ENCODE data around the gene PUM2. TPM values are rescaled to one million over a fixed set of nuclear protein-coding genes. Genes with fewer than 3 reads are reported as not detected.

PUM2 gene
- total and polyA plus RNA-seq, 2 of the 13 experiments (the other 11 are each of a cell fraction or from before 2014, with no cell fraction given): 69.6 to 69.8 TPM

DNA sequence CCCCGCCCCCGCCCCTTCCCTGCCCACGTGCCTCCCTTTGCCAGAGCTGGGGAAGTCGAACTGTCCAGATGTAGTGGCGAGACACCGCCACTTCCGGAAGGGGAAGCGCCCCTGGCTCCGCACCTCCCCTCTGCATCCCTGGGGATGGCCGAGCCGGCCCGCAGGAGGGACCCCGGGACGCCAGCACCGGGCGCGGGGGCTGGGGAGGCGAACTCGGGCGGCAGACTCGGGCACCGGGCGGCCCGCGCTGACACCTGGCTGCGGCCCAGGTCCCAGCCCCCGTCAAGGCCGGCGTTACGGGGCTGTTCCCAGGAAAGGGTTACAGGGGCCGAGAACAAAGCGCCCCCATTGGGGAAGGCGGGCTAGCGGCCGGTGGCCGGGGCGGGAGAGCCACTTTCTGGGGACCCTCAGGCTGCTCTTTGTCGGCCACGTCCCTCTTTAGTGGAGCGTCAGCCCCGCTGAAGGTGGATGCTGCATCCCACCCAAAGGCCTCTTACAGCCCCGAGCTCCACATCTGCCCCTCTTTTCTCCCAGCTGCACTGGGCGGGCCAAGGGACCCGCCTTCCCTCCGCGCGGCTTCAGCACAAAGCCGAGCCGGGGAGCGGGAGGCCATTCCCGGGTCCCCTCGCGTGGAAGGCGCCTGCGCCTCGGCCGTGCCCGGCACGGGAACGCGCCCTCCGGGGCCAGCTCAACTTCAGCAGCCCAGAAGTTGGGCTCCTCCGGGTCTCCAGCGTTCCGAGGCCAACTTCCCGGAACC, 127.1 kb downstream of the PUM2 start (continued):
- TF ChIP-seq, protein P1, sequence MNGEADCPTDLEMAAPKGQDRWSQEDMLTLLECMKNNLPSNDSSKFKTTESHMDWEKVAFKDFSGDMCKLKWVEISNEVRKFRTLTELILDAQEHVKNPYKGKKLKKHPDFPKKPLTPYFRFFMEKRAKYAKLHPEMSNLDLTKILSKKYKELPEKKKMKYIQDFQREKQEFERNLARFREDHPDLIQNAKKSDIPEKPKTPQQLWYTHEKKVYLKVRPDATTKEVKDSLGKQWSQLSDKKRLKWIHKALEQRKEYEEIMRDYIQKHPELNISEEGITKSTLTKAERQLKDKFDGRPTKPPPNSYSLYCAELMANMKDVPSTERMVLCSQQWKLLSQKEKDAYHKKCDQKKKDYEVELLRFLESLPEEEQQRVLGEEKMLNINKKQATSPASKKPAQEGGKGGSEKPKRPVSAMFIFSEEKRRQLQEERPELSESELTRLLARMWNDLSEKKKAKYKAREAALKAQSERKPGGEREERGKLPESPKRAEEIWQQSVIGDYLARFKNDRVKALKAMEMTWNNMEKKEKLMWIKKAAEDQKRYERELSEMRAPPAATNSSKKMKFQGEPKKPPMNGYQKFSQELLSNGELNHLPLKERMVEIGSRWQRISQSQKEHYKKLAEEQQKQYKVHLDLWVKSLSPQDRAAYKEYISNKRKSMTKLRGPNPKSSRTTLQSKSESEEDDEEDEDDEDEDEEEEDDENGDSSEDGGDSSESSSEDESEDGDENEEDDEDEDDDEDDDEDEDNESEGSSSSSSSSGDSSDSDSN (CRISPR knock-in tag; IDR thresholded peaks at IDR 0.05): peak; percentile 85
- TF ChIP-seq, protein P2, sequence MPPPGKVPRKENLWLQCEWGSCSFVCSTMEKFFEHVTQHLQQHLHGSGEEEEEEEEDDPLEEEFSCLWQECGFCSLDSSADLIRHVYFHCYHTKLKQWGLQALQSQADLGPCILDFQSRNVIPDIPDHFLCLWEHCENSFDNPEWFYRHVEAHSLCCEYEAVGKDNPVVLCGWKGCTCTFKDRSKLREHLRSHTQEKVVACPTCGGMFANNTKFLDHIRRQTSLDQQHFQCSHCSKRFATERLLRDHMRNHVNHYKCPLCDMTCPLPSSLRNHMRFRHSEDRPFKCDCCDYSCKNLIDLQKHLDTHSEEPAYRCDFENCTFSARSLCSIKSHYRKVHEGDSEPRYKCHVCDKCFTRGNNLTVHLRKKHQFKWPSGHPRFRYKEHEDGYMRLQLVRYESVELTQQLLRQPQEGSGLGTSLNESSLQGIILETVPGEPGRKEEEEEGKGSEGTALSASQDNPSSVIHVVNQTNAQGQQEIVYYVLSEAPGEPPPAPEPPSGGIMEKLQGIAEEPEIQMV (CRISPR knock-in tag; IDR thresholded peaks at IDR 0.05; ENCODE audit: low read depth): no peak
- TF ChIP-seq RBM39 (IDR thresholded peaks at IDR 0.05; ENCODE audit: low read depth, low read length, poor library complexity, severe bottlenecking) (peak; percentile 67), NCOA1 (CRISPR knock-in tag; IDR thresholded peaks at IDR 0.05) (no peak; the same call in 1 of the 2 replicates), ZKSCAN8 (CRISPR knock-in tag; IDR thresholded peaks at IDR 0.05; ENCODE audit: borderline replicate concordance) (no peak), IRF2 (CRISPR knock-in tag; IDR thresholded peaks at IDR 0.05) (no peak), SIX1 (CRISPR knock-in tag; IDR thresholded peaks at IDR 0.05; ENCODE audit: borderline replicate concordance) (no peak), ZSCAN21 (CRISPR knock-in tag; IDR thresholded peaks at IDR 0.05; ENCODE audit: borderline replicate concordance) (no peak; the same call in none of the 2 replicates), ZNF207 (IDR thresholded peaks at IDR 0.05; ENCODE audit: borderline replicate concordance) (no peak), SNRNP70 (IDR thresholded peaks at IDR 0.05; ENCODE audit: low read depth, low read length) (no peak), CHD4 (IDR thresholded peaks at IDR 0.05; ENCODE audit: borderline replicate concordance, low read length) (no peak)
- TF ChIP-seq, protein P3, sequence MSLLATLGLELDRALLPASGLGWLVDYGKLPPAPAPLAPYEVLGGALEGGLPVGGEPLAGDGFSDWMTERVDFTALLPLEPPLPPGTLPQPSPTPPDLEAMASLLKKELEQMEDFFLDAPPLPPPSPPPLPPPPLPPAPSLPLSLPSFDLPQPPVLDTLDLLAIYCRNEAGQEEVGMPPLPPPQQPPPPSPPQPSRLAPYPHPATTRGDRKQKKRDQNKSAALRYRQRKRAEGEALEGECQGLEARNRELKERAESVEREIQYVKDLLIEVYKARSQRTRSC (CRISPR knock-in tag; IDR thresholded peaks at IDR 0.05; ENCODE audit: low read depth): no peak
- TF ChIP-seq, protein P4, sequence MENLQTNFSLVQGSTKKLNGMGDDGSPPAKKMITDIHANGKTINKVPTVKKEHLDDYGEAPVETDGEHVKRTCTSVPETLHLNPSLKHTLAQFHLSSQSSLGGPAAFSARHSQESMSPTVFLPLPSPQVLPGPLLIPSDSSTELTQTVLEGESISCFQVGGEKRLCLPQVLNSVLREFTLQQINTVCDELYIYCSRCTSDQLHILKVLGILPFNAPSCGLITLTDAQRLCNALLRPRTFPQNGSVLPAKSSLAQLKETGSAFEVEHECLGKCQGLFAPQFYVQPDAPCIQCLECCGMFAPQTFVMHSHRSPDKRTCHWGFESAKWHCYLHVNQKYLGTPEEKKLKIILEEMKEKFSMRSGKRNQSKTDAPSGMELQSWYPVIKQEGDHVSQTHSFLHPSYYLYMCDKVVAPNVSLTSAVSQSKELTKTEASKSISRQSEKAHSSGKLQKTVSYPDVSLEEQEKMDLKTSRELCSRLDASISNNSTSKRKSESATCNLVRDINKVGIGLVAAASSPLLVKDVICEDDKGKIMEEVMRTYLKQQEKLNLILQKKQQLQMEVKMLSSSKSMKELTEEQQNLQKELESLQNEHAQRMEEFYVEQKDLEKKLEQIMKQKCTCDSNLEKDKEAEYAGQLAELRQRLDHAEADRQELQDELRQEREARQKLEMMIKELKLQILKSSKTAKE (CRISPR knock-in tag; IDR thresholded peaks at IDR 0.05; ENCODE audit: borderline replicate concordance): no peak
- TF ChIP-seq, protein P5, sequence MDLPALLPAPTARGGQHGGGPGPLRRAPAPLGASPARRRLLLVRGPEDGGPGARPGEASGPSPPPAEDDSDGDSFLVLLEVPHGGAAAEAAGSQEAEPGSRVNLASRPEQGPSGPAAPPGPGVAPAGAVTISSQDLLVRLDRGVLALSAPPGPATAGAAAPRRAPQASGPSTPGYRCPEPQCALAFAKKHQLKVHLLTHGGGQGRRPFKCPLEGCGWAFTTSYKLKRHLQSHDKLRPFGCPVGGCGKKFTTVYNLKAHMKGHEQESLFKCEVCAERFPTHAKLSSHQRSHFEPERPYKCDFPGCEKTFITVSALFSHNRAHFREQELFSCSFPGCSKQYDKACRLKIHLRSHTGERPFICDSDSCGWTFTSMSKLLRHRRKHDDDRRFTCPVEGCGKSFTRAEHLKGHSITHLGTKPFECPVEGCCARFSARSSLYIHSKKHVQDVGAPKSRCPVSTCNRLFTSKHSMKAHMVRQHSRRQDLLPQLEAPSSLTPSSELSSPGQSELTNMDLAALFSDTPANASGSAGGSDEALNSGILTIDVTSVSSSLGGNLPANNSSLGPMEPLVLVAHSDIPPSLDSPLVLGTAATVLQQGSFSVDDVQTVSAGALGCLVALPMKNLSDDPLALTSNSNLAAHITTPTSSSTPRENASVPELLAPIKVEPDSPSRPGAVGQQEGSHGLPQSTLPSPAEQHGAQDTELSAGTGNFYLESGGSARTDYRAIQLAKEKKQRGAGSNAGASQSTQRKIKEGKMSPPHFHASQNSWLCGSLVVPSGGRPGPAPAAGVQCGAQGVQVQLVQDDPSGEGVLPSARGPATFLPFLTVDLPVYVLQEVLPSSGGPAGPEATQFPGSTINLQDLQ (CRISPR knock-in tag; IDR thresholded peaks at IDR 0.05): peak; percentile 59; the same call in 1 of the 2 replicates
- TF ChIP-seq, protein P6, sequence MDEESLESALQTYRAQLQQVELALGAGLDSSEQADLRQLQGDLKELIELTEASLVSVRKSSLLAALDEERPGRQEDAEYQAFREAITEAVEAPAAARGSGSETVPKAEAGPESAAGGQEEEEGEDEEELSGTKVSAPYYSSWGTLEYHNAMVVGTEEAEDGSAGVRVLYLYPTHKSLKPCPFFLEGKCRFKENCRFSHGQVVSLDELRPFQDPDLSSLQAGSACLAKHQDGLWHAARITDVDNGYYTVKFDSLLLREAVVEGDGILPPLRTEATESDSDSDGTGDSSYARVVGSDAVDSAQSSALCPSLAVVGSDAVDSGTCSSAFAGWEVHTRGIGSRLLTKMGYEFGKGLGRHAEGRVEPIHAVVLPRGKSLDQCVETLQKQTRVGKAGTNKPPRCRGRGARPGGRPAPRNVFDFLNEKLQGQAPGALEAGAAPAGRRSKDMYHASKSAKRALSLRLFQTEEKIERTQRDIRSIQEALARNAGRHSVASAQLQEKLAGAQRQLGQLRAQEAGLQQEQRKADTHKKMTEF (CRISPR knock-in tag; IDR thresholded peaks at IDR 0.05): peak; percentile 82; the same call in 1 of the 2 replicates
